Heart left ventricle (tissue), 16 donors: ENCODE results near the gene MFNG. TPM values are rescaled to one million over a fixed set of nuclear protein-coding genes. Genes with fewer than 3 reads are reported as not detected.

Source experiments
- ATAC-seq, 4 donors: fragments of 200-7000 bp; cut with Tn5 transposase; one replicate each; pipeline ENCODE4 v1.9.1; 2020 to 2022; ENCODE audit warnings: moderate library complexity in 4 of 4, mild to moderate bottlenecking in 3 of 4, moderate number of reproducible peaks in 1 of 4
- DNase-seq, 5 donors: peaks; one replicate each; pipeline ENCODE4 v3.0.0-alpha.2; 2020
- H3K27ac ChIP-seq, 12 donors: fragments of 200-600 bp; sonication (generic) in 4 of 12; one replicate each; pipeline versions ENCODE4 v1.5.0 to v1.8.0; 2016 to 2022; ENCODE audit warnings: mild to moderate bottlenecking in 2 of 12
- H3K27me3 ChIP-seq, 9 donors: fragments of 200-600 bp; sonication (generic) in 2 of 9; one replicate each; pipeline versions ENCODE4 v1.5.1 to v1.8.0; 2016 to 2022; ENCODE audit warnings: mild to moderate bottlenecking in 3 of 9
- H3K36me3 ChIP-seq, 9 donors: fragments of 200-600 bp; sonication (generic) in 2 of 9; one replicate each; pipeline versions ENCODE4 v1.5.0 to v1.8.0; 2018 to 2022; ENCODE audit warnings: mild to moderate bottlenecking in 2 of 9
- H3K4me1 ChIP-seq, 12 donors: fragments of 200-600 bp; sonication (generic) in 4 of 12; one replicate each; pipeline versions ENCODE4 v1.5.0 to v1.8.0; 2016 to 2022; ENCODE audit warnings: mild to moderate bottlenecking in 3 of 12
- H3K4me3 ChIP-seq, 12 donors: fragments of 200-600 bp; sonication (generic) in 4 of 12; one replicate each; pipeline versions ENCODE4 v1.5.0 to v1.8.0; 2017 to 2022; ENCODE audit warnings: mild to moderate bottlenecking in 9 of 12, moderate library complexity in 4 of 12
- H3K9me3 ChIP-seq, 12 donors: fragments of 200-600 bp; sonication (generic) in 4 of 12; one replicate each; pipeline versions ENCODE4 v1.5.0 to v1.8.0; 2016 to 2022; ENCODE audit warnings: mild to moderate bottlenecking in 1 of 12
- CTCF ChIP-seq, 12 donors: fragments of 200-600 bp; sonication (generic) in 4 of 12; IDR thresholded peaks; one replicate each; pipeline versions ENCODE4 v1.5.0 to v1.8.0; 2018 to 2022; ENCODE audit warnings: antibody characterized with exemption in 12 of 12, mild to moderate bottlenecking in 5 of 12
- POLR2A ChIP-seq, 2 donors: fragments of 450-650 bp; IDR thresholded peaks; one replicate each; pipeline ENCODE4 v1.6.1; 2017; ENCODE audit warnings: antibody characterized with exemption in 2 of 2, mild to moderate bottlenecking in 2 of 2, moderate library complexity in 2 of 2
- WGBS, 4 donors: extraction: QIAGEN DNeasy Blood & Tissue Kit in 2 of 4; methylation state at CpG; one replicate each; pipeline versions ENCODE4 v1.1.5 to v1.1.7; 2013 to 2018; 5-methylcytosine and 5-hydroxymethylcytosine counted together
- intact Hi-C, 10 donors: fragments of 100-400 bp; cut with DNase I; formaldehyde crosslinking; loops; one replicate each; pipeline versions ENCODE4 v1.11.1 to v1.14.2; 2022
- polyA plus RNA-seq, 2 donors: library from polyadenylated mRNA; stranded (reverse); fragments of 200-250 nt; gene quantifications; one replicate each; pipeline ENCODE4 v1.2.3, GENCODE V29; 2013
- total RNA-seq, 9 donors: library from RNA; depleted of rRNA in 2 of 9; stranded (reverse); fragments of >200 nt in 2 of 9; fragmentation: NEBNext Ultra II Directional in 3 of 9; extraction: Animal tissue kit (Norgen Biotek cat#: 25700) in 3 of 9; gene quantifications; one replicate each; pipeline versions ENCODE4 v1.1.0 to v1.2.4, GENCODE V29; 2016 to 2023
- donor health status: ischemic (EF 13 %, LVEDD 7.1; RV severe dilation, severe dysfunction).
- donor health status: healthy with polysubstance abuse.
- donor health status: DM: no; HTN: yes; CAD: no.
- donor health status: DM: no; HTN: no; CAD: no.
- donor health status: ischemic (EF 25% LVEDD 6.9; RV normal size, moderate dysfunction).
- donor health status: ischemic (EF 25% LVEDD 5.7; RV mildly dilated, moderate dysfunction).
- donor health status: healthy.
- donor health status: DM: yes; HTN: yes; CAD: no.
- donor health status: ischemic (EF 35%, LVEDD 5.7; RV mildly dilated, moderate dysfunction).
- donor health status: nonischemic (EF 11% LVEDD 7.7; RV severe dilation, severe dysfunction).
- donor health status: DM: yes; HTN: yes; CAD: no.
- donor health status: PGD.
- donor health status: ischemic (EF 29% LVEDD 5.4; RV normal size, mild dysfunction).
- donor health status: nonischemic (EF 23%, LVEDD 6.1; RV moderate dilation, normal function).

MFNG gene
- total and polyA plus RNA-seq, 11 donors = 5.8 to 25.6 (median 9.6) TPM

GRCh38 chr22:37483050-37483449, 3.1 kb downstream of the MFNG start:
- intact Hi-C loops = loop anchor here in 1 of 10 donors (5.0 kb wide), 1 partner anchor 34 kb away; the partner anchor contains the start of gene CARD10
- ATAC-seq (no peak), DNase-seq (no peak)
- peaks cover 0 to 21% (median 0%) of the 10 kb centered on the region in 9 donors for H3K27me3 ChIP-seq
- peaks cover 0 to 40% (median 17%) of the 10 kb centered on the region in 12 donors for H3K4me1 ChIP-seq
- 64 to 68% (median 66%) methylated on average over 13 of the region's 13 CpGs for WGBS, 4 donors
- peak overlapping the region in 2 of 12 donors; percentile 2 to 57 for H3K4me3 ChIP-seq
- no peaks in the 10 kb centered on the region for H3K9me3 ChIP-seq
- peak overlapping the region in 7 of 12 donors; percentile 81 to 97 (median 86) for H3K27ac ChIP-seq
- TF ChIP-seq POLR2A (IDR thresholded peaks at IDR 0.05) (no peak), CTCF (IDR thresholded peaks at IDR 0.05) (no peak)
- peaks cover 0 to 24% (median 3%) of the 10 kb centered on the region in 9 donors for H3K36me3 ChIP-seq

GRCh38 chr22:37482244-37482643, 3.9 kb downstream of the MFNG start:
- Histone ChIP-seq H3K4me1 (peaks cover 0 to 40% (median 17%) of the 10 kb centered on the region in 12 donors), H3K4me3 (no peak overlapping the region), H3K9me3 (no peaks in the 10 kb centered on the region), H3K27me3 (peaks cover 0 to 26% (median 0%) of the 10 kb centered on the region in 9 donors), H3K27ac (no peak overlapping the region), H3K36me3 (peaks cover 0 to 32% (median 6%) of the 10 kb centered on the region in 9 donors)
- no peak for DNase-seq
- no peak for ATAC-seq
- WGBS, 4 donors = 81 to 89% (median 83%) methylated on average over 9 of the region's 9 CpGs
- TF ChIP-seq CTCF (IDR thresholded peaks at IDR 0.05) (no peak), POLR2A (IDR thresholded peaks at IDR 0.05) (no peak)
- intact Hi-C loops = loop anchor here in 1 of 10 donors (5.0 kb wide), 1 partner anchor 35 kb away; the partner anchor contains the start of gene CARD10

GRCh38 chr22:37481347-37481907, 4.8 kb downstream of the MFNG start:
- no peak for TF ChIP-seq POLR2A (IDR thresholded peaks at IDR 0.05)
- no peak for TF ChIP-seq CTCF (IDR thresholded peaks at IDR 0.05)
- H3K4me1 ChIP-seq = peaks cover 0 to 32% (median 14%) of the 10 kb centered on the region in 12 donors
- 77 to 84% (median 80%) methylated on average over 12 of the region's 12 CpGs for WGBS, 4 donors
- no peak for ATAC-seq
- peaks cover 0 to 38% (median 6%) of the 10 kb centered on the region in 9 donors for H3K36me3 ChIP-seq
- no peaks in the 10 kb centered on the region for H3K9me3 ChIP-seq
- intact Hi-C loops = loop anchor here in 1 of 10 donors (5.0 kb wide), 1 partner anchor 36 kb away; the partner anchor contains the start of gene CARD10
- no peak overlapping the region for H3K4me3 ChIP-seq
- DNase-seq = no peak
- H3K27ac ChIP-seq = no peak overlapping the region
- H3K27me3 ChIP-seq = peaks cover 0 to 30% (median 0%) of the 10 kb centered on the region in 9 donors
